Measurements from ENCODE around the gene CYP2F1.

The CYP2F1 gene

GRCh38 chr19:41175801-41176777, 61.9 kb downstream of the CYP2F1 start:
- no peak for DNase-seq (ENCODE audit: low read depth in 2 of 3, low spot score in 2 of 3)
